Measurements from ENCODE around the gene WWOX. TPM values are rescaled to one million over a fixed set of nuclear protein-coding genes. Genes with fewer than 3 reads are reported as not detected.

The WWOX gene
- total and polyA plus RNA-seq, 2 donors: 15.3 to 28.4 TPM

- Histone ChIP-seq H3K4me1 (ENCODE audit: insufficient read depth) (no peaks in the 10 kb centered on the region), H3K4me3 (ENCODE audit: low read depth, low read length) (no peak overlapping the region), H3K36me3 (ENCODE audit: insufficient read depth) (no peaks in the 10 kb centered on the region), H3K27ac (ENCODE audit: low read depth) (no peak overlapping the region)
- 98% methylated on average over 2 of the region's 2 CpGs for WGBS
- no peak for DNase-seq (ENCODE audit: extremely low spot score)
Measured at GRCh38 chr16:78220571-78220970, 121.1 kb downstream of the WWOX start.

- no peaks in the 10 kb centered on the region for H3K36me3 ChIP-seq (ENCODE audit: insufficient read depth)
- no peak overlapping the region for H3K27ac ChIP-seq (ENCODE audit: low read depth)
- H3K4me1 ChIP-seq (ENCODE audit: insufficient read depth): no peaks in the 10 kb centered on the region
- DNase-seq (ENCODE audit: extremely low spot score): no peak
- no peak overlapping the region for H3K4me3 ChIP-seq (ENCODE audit: low read depth, low read length)
- 81% methylated on average over 6 of the region's 6 CpGs for WGBS
Measured at GRCh38 chr16:78221892-78222291, 122.4 kb downstream of the WWOX start.

- no peak for DNase-seq (ENCODE audit: extremely low spot score)
- H3K4me1 ChIP-seq (ENCODE audit: insufficient read depth): no peaks in the 10 kb centered on the region
- H3K36me3 ChIP-seq (ENCODE audit: insufficient read depth): no peaks in the 10 kb centered on the region
- no peak overlapping the region for H3K4me3 ChIP-seq (ENCODE audit: low read depth, low read length)
- H3K27ac ChIP-seq (ENCODE audit: low read depth): no peak overlapping the region
- WGBS: 84% methylated on average over 2 of the region's 2 CpGs
Measured at GRCh38 chr16:78224342-78224741, 124.9 kb downstream of the WWOX start.

GRCh38 chr16:78225919-78226318, 126.5 kb downstream of the WWOX start:
- Histone ChIP-seq H3K36me3 (ENCODE audit: insufficient read depth) (no peaks in the 10 kb centered on the region), H3K27ac (ENCODE audit: low read depth) (no peak overlapping the region), H3K4me3 (ENCODE audit: low read depth, low read length) (no peak overlapping the region), H3K4me1 (ENCODE audit: insufficient read depth) (no peaks in the 10 kb centered on the region)
- WGBS: 39% methylated on average over 3 of the region's 3 CpGs
- no peak for DNase-seq (ENCODE audit: extremely low spot score)

- Histone ChIP-seq H3K4me1 (ENCODE audit: insufficient read depth) (no peaks in the 10 kb centered on the region), H3K27ac (ENCODE audit: low read depth) (no peak overlapping the region), H3K36me3 (ENCODE audit: insufficient read depth) (no peaks in the 10 kb centered on the region), H3K4me3 (ENCODE audit: low read depth, low read length) (no peak overlapping the region)
- no peak for DNase-seq (ENCODE audit: extremely low spot score)
- WGBS: 88% methylated on average over 3 of the region's 3 CpGs
Measured at GRCh38 chr16:78227855-78228254, 128.4 kb downstream of the WWOX start.

GRCh38 chr16:78228704-78229103, 129.2 kb downstream of the WWOX start:
- 83% methylated on average over 4 of the region's 4 CpGs for WGBS
- no peak for DNase-seq (ENCODE audit: extremely low spot score)
- no peaks in the 10 kb centered on the region for H3K4me1 ChIP-seq (ENCODE audit: insufficient read depth)
- H3K36me3 ChIP-seq (ENCODE audit: insufficient read depth): no peaks in the 10 kb centered on the region
- H3K27ac ChIP-seq (ENCODE audit: low read depth): no peak overlapping the region
- H3K4me3 ChIP-seq (ENCODE audit: low read depth, low read length): no peak overlapping the region

GRCh38 chr16:78230832-78231231, 131.4 kb downstream of the WWOX start:
- WGBS: 22% methylated on average over 3 of the region's 3 CpGs
- Histone ChIP-seq H3K36me3 (ENCODE audit: insufficient read depth) (no peaks in the 10 kb centered on the region), H3K27ac (ENCODE audit: low read depth) (no peak overlapping the region), H3K4me1 (ENCODE audit: insufficient read depth) (no peaks in the 10 kb centered on the region), H3K4me3 (ENCODE audit: low read depth, low read length) (no peak overlapping the region)
- DNase-seq (ENCODE audit: extremely low spot score): peak; percentile 25

- DNase-seq (ENCODE audit: extremely low spot score): no peak
- no peak overlapping the region for H3K27ac ChIP-seq (ENCODE audit: low read depth)
- no peaks in the 10 kb centered on the region for H3K36me3 ChIP-seq (ENCODE audit: insufficient read depth)
- H3K4me1 ChIP-seq (ENCODE audit: insufficient read depth): no peaks in the 10 kb centered on the region
- 63% methylated on average over 9 of the region's 9 CpGs for WGBS
- H3K4me3 ChIP-seq (ENCODE audit: low read depth, low read length): no peak overlapping the region
Measured at GRCh38 chr16:78235168-78235800, 135.8 kb downstream of the WWOX start.

- no peak overlapping the region for H3K27ac ChIP-seq (ENCODE audit: low read depth)
- H3K4me1 ChIP-seq (ENCODE audit: insufficient read depth): no peaks in the 10 kb centered on the region
- DNase-seq (ENCODE audit: extremely low spot score): no peak
- WGBS: 71% methylated on average over 4 of the region's 4 CpGs
- H3K4me3 ChIP-seq (ENCODE audit: low read depth, low read length): no peak overlapping the region
- no peaks in the 10 kb centered on the region for H3K36me3 ChIP-seq (ENCODE audit: insufficient read depth)
Measured at GRCh38 chr16:78235876-78236275, 136.4 kb downstream of the WWOX start.

GRCh38 chr16:78237841-78238240, 138.4 kb downstream of the WWOX start:
- no peak overlapping the region for H3K4me3 ChIP-seq (ENCODE audit: low read depth, low read length)
- no peaks in the 10 kb centered on the region for H3K4me1 ChIP-seq (ENCODE audit: insufficient read depth)
- 54% methylated on average over 2 of the region's 2 CpGs for WGBS
- no peak for DNase-seq (ENCODE audit: extremely low spot score)
- no peaks in the 10 kb centered on the region for H3K36me3 ChIP-seq (ENCODE audit: insufficient read depth)
- H3K27ac ChIP-seq (ENCODE audit: low read depth): no peak overlapping the region

- Histone ChIP-seq H3K36me3 (ENCODE audit: insufficient read depth) (no peaks in the 10 kb centered on the region), H3K4me1 (ENCODE audit: insufficient read depth) (no peaks in the 10 kb centered on the region), H3K27ac (ENCODE audit: low read depth) (no peak overlapping the region), H3K4me3 (ENCODE audit: low read depth, low read length) (no peak overlapping the region)
- WGBS: 94% methylated on average over 13 of the region's 13 CpGs
- DNase-seq (ENCODE audit: extremely low spot score): no peak
Measured at GRCh38 chr16:78240459-78241222, 141.2 kb downstream of the WWOX start.

- Histone ChIP-seq H3K4me3 (ENCODE audit: low read depth, low read length) (no peak overlapping the region), H3K4me1 (ENCODE audit: insufficient read depth) (no peaks in the 10 kb centered on the region), H3K36me3 (ENCODE audit: insufficient read depth) (no peaks in the 10 kb centered on the region), H3K27ac (ENCODE audit: low read depth) (no peak overlapping the region)
- 44% methylated on average over 5 of the region's 5 CpGs for WGBS
- no peak for DNase-seq (ENCODE audit: extremely low spot score)
Measured at GRCh38 chr16:78242239-78242630, 142.8 kb downstream of the WWOX start.

- DNase-seq (ENCODE audit: extremely low spot score): no peak
- 70% methylated on average over 9 of the region's 9 CpGs for WGBS
- Histone ChIP-seq H3K4me3 (ENCODE audit: low read depth, low read length) (no peak overlapping the region), H3K36me3 (ENCODE audit: insufficient read depth) (no peaks in the 10 kb centered on the region), H3K4me1 (ENCODE audit: insufficient read depth) (no peaks in the 10 kb centered on the region), H3K27ac (ENCODE audit: low read depth) (no peak overlapping the region)
Measured at GRCh38 chr16:78244131-78244895, 144.9 kb downstream of the WWOX start.

- no peaks in the 10 kb centered on the region for H3K4me1 ChIP-seq (ENCODE audit: insufficient read depth)
- H3K36me3 ChIP-seq (ENCODE audit: insufficient read depth): no peaks in the 10 kb centered on the region
- no peak overlapping the region for H3K27ac ChIP-seq (ENCODE audit: low read depth)
- no peak overlapping the region for H3K4me3 ChIP-seq (ENCODE audit: low read depth, low read length)
- no peak for DNase-seq (ENCODE audit: extremely low spot score)
- WGBS: 85% methylated on average over 9 of the region's 9 CpGs
Measured at GRCh38 chr16:78246559-78246958, 147.1 kb downstream of the WWOX start.

Measured in urinary bladder (tissue), 4 donors.